Brain pericyte (primary cell): Measurements from ENCODE around the gene VWA7.
A peak's percentile ranks its signal among the peaks of the same experiment; 100 is the strongest.

ENCODE experiments used
- DNase-seq: peaks from one replicate; pipeline ENCODE4 v3.0.0-alpha.2; 2012; ENCODE audit warnings: low read depth, low spot score

VWA7 gene

GRCh38 chr6:31730631-31731086 is 46.5 kb downstream of the VWA7 start:
- no peak for DNase-seq

- peak; percentile 66 for DNase-seq
These were observed 47.0 kb downstream of the VWA7 start for GRCh38 chr6:31729979-31730630.

DNA sequence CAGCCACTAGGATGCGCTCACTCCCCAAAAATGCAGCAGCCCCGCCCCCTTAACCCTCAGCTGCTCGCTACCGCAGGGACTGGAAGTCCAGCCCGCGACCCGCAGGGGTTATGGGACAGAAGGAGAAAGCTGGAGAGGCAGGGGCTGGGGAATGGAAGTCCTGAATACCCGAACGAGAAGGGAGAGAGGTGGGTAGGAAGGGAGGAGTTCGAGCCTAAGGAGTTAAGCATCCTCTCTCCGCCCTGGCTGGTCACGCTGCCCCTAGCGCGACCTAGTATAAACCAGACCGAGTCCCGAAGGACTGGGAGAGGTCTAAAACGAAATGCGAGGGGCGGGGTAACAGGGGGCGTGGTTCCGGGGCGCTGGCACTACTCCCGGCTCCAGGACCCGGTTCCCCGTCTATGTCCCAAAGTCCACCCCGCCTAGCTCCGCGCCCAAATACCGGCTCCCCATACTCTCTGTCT is 47.6 kb downstream of the VWA7 start:
- peak; percentile 65 for DNase-seq

- no peak for DNase-seq
These were observed 48.2 kb downstream of the VWA7 start, which contains the start of gene DDAH2 for GRCh38 chr6:31728767-31729514. DDAH2 (minus strand) TSS chr6:31729299; CDS start chr6:31729161, 138 bp downstream.

- no peak for DNase-seq
These were observed 49.1 kb downstream of the VWA7 start for GRCh38 chr6:31727717-31728671.

- DNase-seq, result no peak
These were observed 50.0 kb downstream of the VWA7 start for GRCh38 chr6:31727034-31727716.

GRCh38 chr6:31725502-31726350 is 51.4 kb downstream of the VWA7 start:
- no peak for DNase-seq

GRCh38 chr6:31723980-31724691 is 53.0 kb downstream of the VWA7 start:
- DNase-seq, result no peak

- no peak for DNase-seq
These were observed 53.7 kb downstream of the VWA7 start, which contains the start of gene MPIG6B for GRCh38 chr6:31723245-31723979. MPIG6B (plus strand) TSS chr6:31723373; CDS start chr6:31723384, 11 bp downstream.

DNA sequence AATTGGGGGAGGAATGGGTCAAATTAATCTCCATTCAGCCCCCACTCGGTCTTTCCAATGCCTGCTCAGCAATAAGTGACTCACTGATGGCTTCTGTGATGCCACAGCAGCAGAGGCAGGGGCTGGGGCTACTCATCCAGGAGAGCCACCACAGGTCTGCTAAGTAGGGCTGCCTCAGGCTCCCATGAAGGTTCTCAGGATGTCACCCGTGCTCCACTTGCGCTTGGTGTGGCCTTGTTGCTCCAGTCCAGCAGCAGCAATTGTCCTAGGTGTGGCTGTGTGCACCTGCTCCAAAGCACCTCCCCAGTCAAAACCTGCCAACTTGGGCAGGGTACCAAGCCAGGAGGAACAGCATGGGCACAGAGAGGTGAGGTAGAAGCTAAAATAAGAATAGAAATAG is 55.0 kb downstream of the VWA7 start:
- no peak for DNase-seq

- no peak for DNase-seq
These were observed 55.6 kb downstream of the VWA7 start, which contains the start of gene LY6G6C for GRCh38 chr6:31721351-31722020. LY6G6C (minus strand) TSS chr6:31721746; CDS start chr6:31721679, 67 bp downstream.

DNA sequence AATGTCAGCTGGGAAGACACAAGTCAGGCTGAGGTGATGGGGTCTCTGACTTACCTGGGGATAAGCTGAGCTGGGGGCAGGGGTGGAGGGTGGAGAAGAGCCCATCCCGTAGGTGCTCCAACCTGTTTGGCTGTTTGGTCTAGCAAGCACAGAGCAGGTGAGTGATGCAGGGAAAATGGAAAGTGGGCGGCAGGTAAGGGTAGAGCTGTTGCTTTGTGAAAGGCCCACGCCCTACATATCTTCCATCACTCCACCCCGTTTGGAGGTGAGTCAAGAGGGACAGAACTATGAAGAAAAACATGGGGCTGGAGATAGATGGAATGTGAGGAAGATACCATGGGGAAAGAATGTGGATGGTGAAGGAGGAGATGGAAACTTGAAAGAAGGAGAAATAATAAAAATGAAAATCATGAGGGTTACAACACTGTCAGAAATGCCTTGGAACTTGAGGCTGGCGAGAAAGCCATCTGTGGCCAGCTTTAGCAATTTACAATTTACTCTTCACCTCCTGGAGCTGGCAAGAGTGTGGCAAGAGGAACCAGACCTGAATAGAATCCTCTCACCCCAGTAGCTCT is 56.8 kb downstream of the VWA7 start:
- DNase-seq, result no peak

DNA sequence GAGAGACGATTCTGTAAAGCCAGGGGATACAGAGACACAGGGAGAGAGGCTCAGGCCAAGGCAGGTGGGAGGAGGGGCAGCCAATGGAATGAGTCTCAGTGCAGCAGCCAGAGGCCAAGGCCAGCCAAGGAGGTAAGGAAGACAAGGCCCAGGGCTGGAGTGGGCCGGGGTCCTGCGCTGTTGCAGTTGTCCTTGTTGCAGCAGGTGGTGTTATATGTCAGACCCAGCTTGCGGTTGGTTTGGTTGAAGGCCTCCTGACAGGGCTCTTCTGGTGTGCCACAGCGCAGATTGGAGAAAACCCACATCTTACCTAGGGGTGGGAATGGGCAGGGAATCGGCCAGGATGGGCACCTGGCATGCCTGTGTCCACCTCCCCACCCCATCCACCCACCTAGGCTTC is 58.1 kb downstream of the VWA7 start:
- no peak for DNase-seq

- DNase-seq, result no peak
These were observed 58.9 kb downstream of the VWA7 start for GRCh38 chr6:31718265-31718664.

DNA sequence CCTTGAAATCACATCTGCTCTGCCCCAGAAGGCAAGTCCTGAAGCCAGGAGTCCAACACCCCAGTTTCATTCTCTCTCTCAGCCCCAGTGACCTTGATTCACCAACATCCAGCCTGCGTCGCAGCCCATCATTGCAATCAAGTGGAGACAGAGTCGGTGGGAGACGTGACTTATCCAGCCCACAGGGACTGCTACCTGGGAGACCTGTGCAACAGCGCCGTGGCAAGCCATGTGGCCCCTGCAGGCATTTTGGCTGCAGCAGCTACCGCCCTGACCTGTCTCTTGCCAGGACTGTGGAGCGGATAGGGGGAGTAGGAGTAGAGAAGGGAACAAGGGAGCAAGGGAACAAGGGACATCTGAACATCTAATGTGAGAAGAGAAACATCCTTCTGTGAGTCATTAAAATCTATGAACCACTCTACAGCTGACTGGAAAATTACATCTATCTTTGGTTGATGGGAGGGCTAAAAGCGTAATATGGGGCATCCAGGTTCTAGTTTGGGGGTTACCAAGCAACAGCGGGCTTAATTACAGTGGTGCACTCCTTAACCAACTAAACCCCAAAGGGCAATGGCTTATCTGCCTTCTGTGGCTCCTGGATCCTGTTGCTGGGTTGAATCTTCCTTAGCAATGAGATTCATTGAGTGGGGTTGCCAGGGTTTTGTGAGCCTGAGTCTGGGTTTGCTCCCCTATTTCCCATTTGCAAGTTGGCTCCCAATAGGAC is 59.5 kb downstream of the VWA7 start:
- no peak for DNase-seq
